DND-41 (cell line): ENCODE results near the gene RNF5.

Source experiments
- CTCF ChIP-seq: IDR thresholded peaks from 2 replicates; pipeline ENCODE4 v1.5.1; 2012; ENCODE audit warnings: borderline replicate concordance, low read length, moderate library complexity, mild to moderate bottlenecking; ENCODE audit not compliant: poor library complexity, severe bottlenecking; ENCODE audit errors: extremely low read depth
- EZH2 ChIP-seq: IDR thresholded peaks from 3 replicates; pipeline ENCODE4 v1.6.1; 2012; ENCODE audit warnings: borderline replicate concordance, low read depth, mild to moderate bottlenecking, moderate library complexity, low read length, inconsistent platforms; ENCODE audit not compliant: severe bottlenecking

GRCh38 chr6:32137454-32137853, 40.8 kb upstream of the RNF5 start:
- TF ChIP-seq CTCF (no peak), EZH2 (no peak)
